ENCODE results near the gene C1QTNF4.
A peak's percentile ranks its signal among the peaks of the same experiment; 100 is the strongest.
"Not testable (repeated sequence)": the region's sequence is repeated elsewhere in the genome, so short reads cannot be mapped to it uniquely, and the experiment has no call there.

The C1QTNF4 gene

DNA sequence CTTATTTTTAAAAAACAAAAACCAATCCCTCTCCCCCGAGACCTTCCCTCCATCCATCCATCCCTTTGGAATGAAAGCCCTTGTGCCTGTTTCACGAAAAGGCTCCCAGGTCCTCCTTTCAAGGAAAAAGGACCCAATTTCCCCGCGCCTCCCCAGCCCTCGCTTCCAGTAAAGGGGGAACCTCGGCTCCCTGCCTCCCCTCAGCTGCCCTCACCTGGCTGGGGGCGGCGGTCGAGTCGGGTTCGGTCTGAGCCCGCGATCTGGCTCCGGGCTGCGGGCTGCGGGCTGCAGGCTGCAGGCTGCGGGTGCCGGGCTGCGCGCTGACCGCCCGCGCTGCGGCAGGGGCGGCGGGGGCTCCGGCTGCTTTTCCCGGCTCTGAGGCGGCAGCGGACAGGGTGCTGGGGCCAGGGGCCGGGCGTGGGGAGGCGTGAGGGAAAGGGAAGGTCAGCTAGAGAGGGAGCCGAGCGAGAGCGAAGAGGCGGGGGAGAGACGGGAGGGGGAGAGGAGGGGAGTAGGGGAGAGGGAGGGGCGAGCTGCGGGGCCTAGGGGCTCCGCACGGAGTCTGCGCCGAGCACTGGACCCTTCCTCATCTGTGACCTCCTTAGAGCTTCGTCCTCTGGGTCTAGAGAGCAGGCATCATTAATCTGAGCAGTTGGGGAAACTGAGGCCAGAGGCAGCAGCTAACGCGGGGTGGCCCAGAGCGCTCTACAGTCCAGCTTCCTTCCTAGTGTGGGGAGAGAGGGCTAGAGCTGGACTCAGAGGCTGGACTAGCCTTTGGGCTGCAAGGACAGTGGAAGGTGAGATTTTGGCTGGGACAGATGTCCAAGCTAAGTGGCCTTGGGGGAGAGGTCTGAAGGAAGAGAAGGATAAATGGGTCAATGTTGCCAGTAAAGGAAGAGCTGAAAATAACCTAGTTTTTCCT lies at the start of gene C1QTNF4:
Gene C1QTNF4 (minus strand): TSS at position 478 of the 922 bp plus-strand sequence. CDS start 3,601 bp downstream, outside the sequence.
- DNase-seq: no peak

DNA sequence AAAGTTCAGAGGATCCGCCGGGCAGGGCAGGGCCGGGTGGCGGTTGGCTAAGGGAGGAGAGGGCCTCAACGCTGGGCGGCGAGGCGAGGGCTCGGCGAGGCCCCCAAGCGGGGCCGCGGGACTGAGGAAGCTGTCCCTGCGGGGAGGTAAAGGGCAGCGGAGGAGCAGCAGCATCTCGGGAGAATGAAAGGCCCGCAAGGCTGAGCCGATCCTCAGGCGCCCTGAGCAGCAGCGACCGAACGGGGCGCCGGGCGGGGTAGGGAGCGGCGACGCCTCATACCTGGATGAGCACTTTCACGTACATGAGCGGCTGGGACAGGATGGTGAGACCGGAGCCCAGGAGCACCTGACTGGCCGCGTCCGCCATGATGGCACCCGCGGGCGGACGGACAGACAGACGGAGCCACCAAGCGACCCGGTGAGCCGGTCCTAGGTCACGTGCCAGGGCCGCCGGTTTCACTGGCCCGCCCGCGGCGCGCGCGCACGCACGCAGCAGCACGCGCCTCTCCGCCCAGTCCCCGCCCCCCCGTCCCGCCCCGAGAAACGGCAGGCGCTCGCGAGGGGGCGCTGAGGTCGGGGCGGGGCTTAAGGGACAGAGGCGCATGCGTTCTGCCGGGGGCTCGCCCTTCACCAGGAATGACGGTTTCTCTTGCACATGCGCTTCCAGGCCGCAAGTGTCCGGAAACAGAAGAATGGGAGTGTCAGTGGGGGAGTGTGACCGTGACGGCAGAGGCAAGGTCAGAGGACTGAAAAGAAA lies 48.1 kb upstream of the C1QTNF4 start, which contains the start of gene MTCH2:
Gene MTCH2 (minus strand): TSS at position 461 of the 757 bp plus-strand sequence. CDS start 94 bp downstream, at position 367.
- peak; percentile 98 for DNase-seq

DNA sequence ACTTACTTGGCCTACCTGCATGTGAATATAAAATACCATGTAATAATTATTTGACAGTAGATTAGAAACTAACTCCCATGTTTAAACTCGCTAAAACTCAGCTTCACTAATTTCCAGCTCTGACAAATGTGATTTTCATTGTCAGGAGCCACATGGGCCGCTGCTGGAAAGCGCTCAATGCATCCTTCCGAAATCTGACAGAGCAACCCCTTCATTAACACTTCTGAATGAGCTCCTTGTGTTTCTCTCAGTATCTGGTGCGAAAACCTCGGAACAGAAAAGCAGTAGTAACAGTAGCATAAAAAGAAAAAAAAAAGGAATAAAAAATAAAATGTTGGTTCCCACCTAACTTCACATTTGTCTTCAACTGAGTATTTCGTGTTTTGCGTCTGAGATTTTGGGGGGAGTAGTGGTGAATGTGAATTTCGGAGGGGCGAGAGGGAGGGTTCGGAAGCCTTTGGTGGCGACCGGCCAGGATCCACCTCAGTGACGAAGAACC lies 47.4 kb upstream of the C1QTNF4 start:
- DNase-seq: no peak

DNA sequence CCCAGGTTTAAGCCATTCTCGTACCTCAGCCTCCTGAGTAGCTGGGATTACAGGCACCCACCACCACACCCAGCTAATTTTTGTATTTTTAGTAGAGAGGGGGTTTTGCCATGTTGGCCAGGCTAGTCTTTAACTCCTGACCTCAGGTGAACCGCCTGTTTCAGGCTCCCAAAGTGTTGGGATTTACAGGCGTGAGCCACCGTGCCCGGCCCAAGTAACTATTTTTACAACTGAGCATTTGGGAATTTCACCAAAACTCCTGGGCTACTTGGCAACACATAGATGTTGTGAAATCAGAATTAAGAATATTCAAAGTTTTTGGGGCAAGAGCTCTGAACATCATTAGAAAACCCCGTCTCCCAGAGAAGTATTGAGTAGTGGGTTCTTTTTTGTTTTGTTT lies 46.3 kb upstream of the C1QTNF4 start:
- DNase-seq: not testable (repeated sequence)

DNA sequence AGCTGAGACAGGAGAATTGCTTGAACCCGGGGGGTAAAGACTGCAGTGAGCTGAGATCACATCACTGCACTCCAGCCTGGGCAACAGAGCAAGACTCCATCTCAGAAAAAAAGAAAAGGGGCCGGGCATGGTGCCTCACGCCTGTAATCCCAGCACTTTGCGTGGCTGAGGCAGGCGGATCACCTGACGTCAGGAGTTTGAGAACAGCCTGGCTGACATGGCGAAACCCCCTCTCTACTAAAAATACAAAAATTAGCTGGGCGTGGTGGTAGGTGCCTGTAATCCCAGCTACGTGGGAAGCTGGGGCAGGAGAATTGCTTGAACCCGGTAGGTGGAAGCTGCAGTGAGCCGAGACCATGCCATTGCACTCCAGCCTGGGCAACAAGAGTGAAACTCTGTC lies 42.1 kb upstream of the C1QTNF4 start:
- not testable (repeated sequence) for DNase-seq

DNA sequence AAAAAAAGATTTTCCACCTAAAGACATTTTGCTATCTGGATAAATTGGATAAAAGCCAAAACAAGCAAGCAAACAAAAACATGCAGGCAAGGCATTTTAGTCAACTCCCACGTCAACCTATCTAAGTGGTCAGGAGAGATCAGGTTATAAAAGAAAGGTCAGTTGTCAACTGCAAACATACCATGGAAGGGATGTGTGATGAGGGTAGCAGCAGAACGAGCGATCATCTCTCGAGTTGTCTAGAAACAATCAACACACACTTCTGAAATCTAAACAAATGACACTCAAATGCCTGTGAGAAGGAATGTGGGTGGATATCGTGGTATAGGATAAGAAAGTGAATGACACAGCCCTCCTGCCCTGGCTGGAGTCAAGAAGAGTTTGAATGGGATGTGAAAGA lies 37.3 kb upstream of the C1QTNF4 start:
- DNase-seq: no peak

DNA sequence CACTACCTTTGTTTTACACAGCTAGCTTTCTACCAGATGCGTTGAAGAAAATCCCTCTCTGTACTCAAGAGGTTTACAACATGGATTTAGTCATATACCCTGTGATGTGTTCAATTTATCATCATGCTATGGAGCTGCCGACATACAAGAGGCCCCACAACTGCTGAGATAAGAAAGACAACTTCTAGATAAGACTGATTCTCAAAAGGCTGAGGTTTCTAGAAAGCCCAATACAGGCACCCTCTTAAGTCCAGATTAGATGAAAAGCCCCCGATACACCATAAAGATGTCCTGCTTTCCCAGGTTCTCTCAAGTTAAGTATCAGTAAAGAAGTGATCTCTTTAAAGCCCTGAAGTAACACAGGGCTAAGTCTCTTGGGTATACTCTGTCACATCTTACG lies 33.8 kb upstream of the C1QTNF4 start:
- DNase-seq: no peak

DNA sequence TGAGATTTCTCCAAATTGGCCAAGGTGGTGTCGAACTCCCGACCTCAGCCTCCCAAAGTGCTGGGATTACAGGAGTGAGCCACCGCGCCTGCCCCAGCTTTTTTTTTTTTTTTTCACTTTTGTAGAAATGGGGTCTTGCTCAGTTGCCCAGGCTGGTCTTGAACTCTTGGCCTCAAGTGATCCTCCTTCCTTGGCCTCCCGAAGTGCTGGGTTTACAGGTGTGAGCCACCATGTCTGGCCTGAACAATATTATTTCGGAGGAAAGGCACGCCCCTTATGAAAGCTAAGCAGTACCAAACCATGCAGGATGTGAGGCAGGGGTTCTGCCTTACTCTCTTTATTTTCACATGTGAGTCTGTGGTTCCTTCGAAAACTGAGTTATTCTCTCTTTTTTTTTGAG lies 32.0 kb upstream of the C1QTNF4 start:
- no peak for DNase-seq

DNA sequence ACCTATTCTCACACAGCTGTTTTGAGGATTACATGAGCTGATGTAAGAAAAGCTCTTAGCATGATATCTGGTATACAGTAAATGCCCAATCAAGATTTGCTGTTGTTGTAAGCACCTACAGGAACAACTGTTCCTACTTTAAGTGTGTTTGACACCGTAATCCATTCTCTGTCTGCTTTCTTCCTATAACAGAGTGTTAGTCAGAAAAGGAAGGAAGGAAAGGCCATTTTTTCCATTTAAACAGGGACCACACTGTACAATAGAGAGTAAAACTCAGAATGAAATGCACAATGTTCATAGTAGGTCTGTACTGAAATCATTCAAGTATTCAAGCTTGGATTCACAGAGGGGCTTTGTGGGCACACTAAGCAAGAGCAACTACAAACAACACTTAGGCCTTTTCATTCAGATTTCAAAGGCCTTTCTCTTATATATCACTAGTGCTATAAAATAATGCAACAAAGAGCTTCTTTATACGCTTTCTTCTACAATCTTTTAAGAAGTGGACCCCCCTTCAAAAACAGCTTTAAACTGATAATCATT lies 26.7 kb upstream of the C1QTNF4 start:
- DNase-seq: no peak

DNA sequence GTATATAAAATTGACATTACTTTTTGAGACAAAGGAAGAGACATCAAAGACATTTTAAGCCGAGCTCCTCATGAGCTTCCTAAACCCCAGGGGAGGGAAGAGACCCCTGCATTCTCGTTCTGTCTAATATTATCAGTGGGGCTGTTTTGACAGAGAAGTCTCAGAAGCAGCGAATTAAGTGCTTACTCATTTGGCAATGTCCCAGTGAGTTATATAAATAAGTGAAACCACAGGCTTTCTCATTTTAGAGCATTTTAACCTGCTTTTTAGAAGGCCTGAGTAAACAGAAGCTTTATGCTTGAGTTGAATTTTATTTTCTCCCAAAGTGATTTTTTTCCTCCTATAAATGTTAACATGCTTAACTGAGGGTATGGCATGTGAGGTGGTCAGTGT lies 23.2 kb upstream of the C1QTNF4 start:
- DNase-seq: no peak

DNA sequence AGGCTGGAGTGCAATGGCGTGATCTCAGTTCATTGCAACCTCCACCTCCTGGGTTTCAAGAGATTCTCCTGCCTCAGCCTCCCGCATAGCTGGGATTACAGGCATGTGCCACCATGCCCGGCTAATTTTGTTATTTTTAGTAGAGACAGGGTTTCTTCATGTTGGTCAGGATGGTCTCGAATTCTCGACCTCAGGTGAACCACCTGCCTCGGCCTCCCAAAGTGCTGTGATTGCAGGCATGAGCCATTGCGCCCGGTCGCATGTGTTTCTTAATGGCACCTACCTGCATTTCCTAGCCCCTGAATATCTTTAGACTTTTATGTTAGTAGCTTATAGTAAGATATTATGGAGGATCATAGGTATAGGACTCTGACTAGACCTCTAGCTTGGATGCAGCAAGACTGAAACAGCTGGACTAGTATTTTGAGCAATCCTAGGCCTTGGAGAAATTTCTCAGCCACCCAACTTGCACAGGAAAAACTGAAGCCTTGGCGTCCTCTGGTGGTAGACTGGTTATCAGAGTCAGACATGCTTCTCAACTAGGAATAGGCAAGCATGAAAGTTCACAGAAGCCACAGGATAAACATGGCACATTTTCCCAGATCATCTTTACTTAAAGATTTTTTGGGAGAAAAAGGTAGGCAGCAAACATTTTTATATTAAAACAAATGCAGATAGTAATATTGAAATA lies 22.7 kb upstream of the C1QTNF4 start:
- peak; percentile 61 for DNase-seq

DNA sequence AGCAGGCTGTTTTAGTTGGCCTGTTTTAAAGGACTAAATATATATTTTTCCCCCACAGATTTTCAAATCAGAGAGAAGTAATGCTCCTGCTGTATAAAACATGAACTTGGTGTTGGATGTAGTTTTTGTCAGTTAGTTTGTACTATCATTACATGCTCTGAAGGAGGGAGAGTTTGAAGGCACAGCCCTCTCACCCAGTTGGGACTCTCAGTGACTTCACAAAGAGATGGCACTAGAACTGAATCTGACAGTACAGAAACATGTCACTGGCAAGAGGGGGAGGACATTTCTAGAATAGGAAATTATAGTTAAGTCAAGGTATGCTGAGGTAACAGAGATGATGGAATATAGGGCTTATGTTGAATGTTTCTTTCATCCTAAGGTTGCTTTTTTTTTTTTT lies 21.0 kb upstream of the C1QTNF4 start:
- no peak for DNase-seq

DNA sequence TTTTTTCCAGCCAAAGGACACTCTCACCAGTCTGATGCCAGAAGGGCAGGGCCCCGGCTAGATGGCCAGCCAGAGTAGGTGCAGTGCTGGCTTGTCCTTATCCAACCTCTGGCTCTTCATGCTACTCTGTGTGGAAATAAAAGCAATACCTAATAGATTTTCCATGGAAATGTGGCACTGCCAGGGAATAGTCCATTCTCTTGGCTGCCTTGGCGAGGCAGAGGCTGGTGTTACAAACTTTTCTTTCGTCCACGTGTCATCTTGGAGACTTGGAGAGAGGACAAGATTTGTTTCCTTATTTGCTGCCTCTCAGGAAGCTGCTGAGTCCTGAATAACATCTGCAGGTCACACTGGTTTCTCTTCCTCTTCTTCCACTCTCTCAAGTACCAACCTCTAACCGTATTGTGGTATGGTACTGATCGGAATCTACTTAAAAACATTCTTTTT lies 17.2 kb upstream of the C1QTNF4 start:
- DNase-seq: peak; percentile 64

DNA sequence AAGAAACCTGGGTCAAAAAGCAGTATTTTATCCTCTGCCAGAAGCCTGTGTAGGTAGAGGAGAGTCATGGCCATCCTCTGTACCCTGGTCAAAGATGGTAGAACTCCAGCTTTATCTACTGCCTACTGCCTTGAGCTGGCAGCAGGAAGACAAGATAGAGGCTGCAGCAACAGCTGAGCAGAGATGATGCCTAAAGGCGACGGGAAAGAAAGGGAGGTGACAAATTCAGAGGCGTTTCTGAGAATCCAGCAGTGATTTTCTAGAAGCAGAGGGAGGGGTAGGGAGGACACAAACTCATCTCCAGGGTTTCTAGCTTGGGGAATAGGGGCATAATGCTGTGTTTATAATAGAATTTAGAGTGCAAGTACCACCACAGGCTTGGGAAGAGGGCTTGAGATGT lies 15.5 kb upstream of the C1QTNF4 start:
- no peak for DNase-seq

DNA sequence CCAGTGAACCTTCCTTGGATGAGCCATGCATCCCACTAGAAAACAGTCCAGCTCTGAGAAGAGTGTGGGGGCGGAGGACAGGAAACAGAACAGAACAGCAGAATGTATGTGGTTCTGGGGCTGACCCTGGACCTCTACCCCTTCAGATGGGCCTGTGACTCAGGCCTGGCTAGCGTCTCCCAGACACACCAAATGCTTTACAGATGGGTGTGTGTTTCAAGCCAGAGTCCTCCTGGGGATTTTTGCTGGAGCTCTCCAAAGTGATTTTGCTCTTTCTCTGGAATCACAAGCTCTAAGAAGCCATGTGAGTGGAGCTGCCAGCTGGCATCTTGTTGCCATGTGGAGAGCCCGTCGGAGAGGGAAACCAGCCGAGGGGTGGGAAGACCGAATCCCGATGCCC lies 13.2 kb upstream of the C1QTNF4 start:
- no peak for DNase-seq

DNA sequence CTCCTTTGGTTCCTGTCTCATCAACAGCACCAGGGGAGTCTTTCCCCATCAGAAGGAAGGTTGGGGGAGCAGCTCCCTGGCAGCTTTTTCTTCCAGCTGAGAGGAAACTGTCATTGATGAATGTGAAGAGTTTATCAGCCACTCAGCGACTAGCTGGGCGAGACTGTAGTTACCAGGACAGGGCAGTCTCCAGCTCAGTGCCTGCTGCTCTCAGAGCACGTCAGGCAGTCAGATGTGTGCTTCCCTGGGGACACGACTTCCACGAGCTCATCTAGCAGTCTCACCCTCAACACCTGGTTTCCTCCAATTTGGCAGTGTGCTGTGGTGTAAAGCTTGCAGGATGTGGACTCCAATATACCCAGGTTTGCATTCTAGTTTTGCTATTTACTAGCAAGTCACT lies 12.5 kb upstream of the C1QTNF4 start:
- no peak for DNase-seq

DNA sequence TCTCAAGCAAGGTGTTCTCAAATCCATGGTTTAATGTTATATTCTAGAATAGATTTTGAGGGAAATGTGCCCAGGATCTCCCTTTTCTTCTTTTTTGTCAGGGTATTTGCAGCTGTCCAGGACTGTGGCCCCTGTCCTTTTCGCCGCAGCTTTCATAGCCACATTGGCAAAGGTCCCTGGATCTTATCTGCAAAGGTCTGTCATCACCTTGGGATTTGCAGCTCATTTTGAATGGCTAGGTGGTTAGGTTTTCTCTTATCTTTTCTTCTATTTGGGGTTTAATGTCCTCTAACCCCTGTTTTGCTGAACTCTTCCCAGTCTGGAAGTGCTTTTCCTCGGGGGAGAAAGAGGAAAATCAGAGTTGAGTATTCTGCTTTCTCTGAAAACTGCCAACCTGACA lies 11.7 kb upstream of the C1QTNF4 start:
- DNase-seq: no peak

DNA sequence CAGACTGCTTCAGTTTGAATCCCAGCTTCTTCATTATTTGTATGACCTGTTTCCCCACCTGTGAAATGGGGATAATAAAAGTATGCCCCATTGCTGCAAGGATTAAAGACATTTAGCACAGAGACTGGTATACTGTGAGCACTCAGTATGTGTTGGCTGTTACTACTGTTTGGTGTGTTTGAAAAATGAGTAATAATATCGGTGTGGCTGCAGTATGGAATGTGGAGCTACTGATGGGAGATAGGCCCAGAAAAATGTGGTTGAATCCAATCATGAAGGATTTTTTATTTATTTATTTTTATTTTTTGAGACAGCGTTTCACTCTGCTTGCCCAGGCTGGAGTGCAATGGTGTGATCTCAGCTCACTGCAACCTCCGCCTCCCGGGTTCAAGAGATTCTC lies 9.1 kb upstream of the C1QTNF4 start:
- no peak for DNase-seq

DNA sequence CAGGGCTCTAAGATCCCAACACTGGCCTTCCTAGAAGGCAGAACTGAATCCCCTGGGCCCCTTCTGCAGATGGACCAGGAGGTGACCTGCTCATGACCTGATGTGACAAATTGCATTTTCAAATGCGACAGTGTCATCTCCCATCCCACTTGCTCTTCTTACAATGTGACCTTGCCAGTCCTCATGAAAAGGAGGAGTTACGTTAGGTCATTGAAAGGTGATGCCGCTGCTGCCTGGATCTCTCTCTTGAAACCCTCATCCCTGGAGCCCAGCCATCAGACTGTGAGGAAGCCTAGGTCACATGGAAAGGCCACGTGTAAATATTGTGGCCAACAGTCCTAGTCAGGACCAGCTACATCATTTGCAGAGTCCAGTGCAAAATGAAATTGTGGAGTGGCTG lies 5.7 kb upstream of the C1QTNF4 start:
- no peak for DNase-seq

DNA sequence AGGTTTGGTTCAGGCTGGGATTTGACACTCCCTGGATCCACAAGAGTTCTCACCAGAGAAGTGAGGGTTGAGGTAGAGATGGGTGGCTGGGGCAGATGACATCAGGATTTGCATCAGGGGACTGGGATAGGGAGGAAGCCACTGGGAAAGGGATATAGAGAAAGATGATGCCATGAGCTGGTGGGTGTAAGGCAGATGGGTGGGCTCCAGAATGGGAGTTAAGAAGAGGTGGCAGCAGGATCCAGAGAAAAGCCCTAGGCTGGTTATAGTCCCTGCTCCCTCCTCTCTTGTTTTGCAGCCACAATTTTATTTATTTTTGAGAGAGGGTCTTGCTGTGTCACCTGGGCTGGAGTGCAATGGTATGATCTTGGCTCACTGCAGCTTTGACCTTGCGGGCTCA lies 1.8 kb upstream of the C1QTNF4 start:
- DNase-seq: no peak

DNA sequence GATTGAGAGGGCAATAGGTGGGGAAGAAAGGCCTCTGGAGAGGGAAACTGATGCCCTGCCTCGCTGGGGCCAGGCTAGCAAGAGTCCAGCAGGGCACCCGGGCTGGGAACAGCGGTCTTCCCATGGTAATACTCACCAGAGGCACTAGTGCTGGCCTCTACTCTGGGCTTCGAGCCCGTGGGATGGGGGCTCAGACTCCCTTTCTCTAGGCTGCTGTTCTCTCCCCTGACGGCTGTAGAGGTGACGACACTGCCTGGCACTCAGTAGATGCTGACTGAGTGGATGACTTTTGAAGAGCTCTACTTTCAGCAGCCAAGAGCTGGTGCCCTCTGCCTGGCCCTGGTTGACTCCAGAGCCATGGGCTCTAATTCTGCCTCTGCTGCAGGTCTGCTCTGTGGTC lies 818 bp upstream of the C1QTNF4 start:
- no peak for DNase-seq

DNA sequence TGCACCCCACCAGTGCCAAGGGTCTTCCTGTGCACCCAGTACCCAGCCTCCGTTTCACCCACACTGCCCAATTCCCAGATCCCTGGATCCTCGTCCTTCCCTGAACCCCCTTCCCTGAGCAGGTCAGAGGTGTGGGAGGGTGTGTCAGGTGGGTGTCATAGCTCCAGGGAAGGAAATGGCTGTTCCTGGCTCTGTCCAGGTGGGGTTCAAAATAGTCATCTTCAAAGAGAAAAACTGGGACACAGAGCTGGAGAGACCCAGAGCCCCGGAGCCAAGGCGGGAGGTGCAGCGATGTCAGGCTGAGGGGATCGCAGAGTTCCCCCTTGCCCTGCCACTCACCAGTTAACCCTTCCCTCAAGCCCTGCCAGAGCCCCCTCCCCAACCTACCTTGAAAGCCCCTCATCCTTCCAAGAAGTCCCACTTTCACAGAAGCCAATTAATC lies 698 bp downstream of the C1QTNF4 start:
- no peak for DNase-seq

DNA sequence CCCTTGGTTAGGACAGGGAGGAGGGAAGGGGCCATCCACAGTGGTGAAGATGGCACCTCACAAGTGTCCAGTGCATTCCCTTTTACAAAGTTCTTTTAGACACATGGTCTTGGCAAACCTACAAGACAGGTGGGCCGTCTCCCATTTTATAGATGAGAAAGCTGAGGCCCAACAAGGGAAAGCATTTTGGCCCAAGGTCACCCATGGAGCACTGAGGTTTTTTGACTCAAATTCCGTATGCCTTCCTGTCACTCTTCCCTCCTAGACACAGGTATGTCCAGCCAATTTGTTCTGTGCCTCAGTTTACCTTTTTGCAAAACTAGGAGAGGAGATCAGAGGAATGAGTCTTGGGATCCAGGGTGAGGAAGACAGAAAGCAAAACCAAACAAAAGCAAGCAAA lies 1.2 kb downstream of the C1QTNF4 start:
- no peak for DNase-seq
